ENCODE measurements around the gene ABCC4.

DNA sequence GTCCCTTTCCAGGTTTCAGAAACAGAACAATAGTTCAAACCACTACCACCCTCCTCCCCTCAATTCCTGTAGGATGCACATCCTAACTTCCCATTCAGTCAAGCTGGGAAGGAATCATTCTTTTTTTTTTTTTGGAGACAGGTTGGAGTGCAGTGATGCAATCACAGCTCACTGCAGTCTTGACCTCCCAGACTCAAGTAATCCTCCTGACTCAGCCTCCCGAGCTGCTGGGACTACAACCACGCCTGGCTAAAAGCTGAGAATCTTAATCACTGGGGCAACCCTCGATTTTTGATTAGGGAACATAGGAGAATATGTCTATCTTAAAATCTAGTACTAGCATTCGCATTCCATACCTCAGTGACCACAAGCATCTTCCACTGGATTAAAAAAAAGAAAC, 146.2 kb downstream of the ABCC4 start:
- TF ChIP-seq, protein P1, sequence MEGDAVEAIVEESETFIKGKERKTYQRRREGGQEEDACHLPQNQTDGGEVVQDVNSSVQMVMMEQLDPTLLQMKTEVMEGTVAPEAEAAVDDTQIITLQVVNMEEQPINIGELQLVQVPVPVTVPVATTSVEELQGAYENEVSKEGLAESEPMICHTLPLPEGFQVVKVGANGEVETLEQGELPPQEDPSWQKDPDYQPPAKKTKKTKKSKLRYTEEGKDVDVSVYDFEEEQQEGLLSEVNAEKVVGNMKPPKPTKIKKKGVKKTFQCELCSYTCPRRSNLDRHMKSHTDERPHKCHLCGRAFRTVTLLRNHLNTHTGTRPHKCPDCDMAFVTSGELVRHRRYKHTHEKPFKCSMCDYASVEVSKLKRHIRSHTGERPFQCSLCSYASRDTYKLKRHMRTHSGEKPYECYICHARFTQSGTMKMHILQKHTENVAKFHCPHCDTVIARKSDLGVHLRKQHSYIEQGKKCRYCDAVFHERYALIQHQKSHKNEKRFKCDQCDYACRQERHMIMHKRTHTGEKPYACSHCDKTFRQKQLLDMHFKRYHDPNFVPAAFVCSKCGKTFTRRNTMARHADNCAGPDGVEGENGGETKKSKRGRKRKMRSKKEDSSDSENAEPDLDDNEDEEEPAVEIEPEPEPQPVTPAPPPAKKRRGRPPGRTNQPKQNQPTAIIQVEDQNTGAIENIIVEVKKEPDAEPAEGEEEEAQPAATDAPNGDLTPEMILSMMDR (IDR thresholded peaks at IDR 0.05; ENCODE audit: low read depth, low read length), result no peak
- no peak for TF ChIP-seq EZH2phosphoT487 (IDR thresholded peaks at IDR 0.05; ENCODE audit: low read depth)
